Measurements from ENCODE around the gene FKBP15.

DNA sequence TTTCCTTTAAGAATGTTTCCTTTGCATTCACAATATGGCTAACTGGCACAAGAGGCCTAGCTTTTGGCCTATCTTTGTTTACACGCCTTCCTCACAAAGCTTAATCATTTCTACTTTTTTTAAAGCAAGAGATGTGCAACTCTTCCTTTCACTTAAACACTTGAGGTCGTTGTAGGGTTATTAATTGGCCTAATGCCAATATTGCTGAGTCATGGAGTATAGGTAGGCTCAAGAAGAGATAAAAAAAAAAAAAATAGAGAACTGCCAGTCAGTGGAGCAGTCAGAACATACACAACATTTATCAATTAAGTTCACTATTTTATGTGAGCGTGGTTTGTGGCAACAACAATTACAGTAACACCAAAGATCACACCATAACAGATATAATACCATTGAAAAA is 5.9 kb downstream of the FKBP15 start:
- TF ChIP-seq CTCF (IDR thresholded peaks at IDR 0.05) (no peak), POLR2A (IDR thresholded peaks at IDR 0.05) (no peak)
